SIG-M5 treated with dmso at 0.1 percent for 504 hours (cell line): Measurements from ENCODE around the gene FCN2.

Source experiments
- DNase-seq: peaks from one replicate; lab custom pipeline; 2025; ENCODE audit not compliant: unreplicated experiment; lab: John Stamatoyannopoulos, UW

FCN2 gene

GRCh38 chr9:134868751-134869553 is 11.7 kb upstream of the FCN2 start:
- no peak for DNase-seq

- no peak for DNase-seq
Observed at GRCh38 chr9:134869554-134870300, 10.9 kb upstream of the FCN2 start.

- DNase-seq = no peak
Observed at GRCh38 chr9:134870301-134870694, 10.3 kb upstream of the FCN2 start.

DNA sequence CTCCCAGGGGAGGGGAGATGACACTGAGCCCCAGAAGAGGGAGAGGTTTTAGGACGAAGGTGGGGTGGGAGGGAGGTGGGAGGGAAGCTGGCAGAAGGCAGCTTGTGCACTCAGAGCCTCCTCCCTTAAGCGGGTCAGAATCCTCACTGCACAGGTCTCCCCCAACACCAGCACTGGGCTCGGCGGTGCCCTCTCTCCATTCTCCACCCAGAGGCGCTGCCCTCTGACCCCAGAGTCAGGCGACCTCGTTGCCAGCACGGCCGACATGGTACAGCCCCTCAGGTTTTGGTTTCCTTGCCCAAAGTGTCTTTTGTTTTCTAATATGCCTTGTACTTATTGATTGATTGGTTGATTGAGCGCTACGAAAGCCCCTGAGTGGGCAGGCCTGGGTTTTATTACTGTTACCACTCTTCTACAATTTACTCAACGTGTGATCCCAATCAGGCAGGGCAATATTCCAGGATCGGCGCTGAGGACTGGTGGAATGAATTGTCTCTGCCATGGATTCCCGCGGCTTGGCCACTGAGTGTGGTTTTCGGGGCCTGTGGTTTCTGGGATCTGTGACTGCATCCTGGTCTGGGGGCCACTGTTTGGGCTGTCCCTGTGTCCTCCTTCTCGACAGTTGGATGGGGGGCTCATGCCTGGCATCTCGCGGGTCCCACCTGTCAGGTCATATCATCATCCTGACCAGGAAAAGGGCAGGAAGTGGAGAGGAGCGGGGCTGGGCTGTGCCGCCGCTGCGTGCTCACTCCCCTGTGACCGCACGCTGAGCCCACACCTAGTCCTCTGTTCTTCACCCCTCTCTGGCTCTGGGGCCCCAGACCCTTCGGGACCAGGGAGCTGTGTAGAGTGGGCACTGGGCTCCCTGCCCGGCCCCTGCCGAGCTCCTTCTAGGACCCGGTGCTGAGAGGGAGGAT is 9.6 kb upstream of the FCN2 start:
- DNase-seq = no peak

GRCh38 chr9:134871697-134872340 is 8.8 kb upstream of the FCN2 start:
- no peak for DNase-seq

GRCh38 chr9:134872482-134873231 is 8.0 kb upstream of the FCN2 start:
- DNase-seq = no peak

DNA sequence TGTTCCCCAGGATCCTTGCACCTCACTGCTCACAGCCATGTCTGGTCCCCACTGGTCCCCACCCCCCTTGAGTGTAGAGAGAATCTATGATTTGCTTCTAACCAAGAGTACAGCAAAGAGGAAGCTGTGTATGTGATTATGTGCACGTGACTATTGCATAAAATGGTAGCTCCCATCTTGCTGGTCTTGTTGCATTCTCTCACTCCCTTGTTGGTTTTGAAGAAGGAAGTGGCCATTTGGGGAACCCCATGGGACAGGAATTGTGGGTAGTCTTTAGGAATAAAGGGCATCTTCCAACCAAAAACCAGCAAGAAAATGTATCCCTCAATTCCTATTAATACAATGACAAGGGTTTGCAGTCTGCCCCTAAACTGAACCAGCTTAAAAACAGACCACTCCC is 5.2 kb upstream of the FCN2 start:
- DNase-seq = no peak

- DNase-seq = no peak
Observed at GRCh38 chr9:134877541-134877940, 3.1 kb upstream of the FCN2 start.

- no peak for DNase-seq
Observed at GRCh38 chr9:134879664-134880483, 736 bp upstream of the FCN2 start.

GRCh38 chr9:134881313-134881670 is 682 bp downstream of the FCN2 start:
- DNase-seq = no peak

GRCh38 chr9:134882204-134882785 is 1.7 kb downstream of the FCN2 start:
- DNase-seq = no peak

DNA sequence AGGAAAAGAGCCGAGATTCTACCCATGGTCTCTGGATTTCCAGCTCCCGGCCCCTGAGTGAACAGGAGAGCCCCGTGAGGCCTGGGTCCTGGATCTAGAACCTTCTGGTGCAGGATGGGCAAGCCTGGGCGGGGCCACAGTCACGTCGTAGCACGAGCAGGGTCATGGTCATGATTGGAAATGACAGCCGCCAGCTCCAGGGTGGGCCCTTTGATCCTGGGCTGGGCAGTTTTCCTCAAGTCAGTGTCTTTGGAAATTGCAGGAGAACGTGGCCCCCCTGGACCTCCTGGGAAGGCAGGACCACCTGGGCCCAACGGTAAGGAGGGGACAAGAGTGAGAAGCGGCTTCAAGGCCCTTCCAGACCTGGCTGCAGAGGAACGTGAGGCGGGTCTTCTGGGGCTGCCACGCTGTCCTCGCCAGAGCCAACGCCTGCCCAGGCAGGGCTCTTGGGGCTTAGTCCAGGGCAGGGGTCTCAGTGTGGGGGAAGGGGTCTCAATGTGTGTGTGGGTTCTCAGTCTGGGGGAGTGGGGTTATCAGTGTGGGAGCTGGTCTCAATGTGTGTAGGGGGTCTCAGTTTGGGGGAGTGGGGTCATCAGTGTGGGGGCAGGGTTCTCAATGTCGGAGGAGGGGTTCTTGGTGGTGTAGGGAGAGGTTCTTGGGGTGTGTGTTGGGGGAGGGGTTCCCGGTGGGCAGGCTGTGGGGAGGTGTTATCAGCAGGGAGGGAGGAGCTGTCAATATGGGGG is 2.6 kb downstream of the FCN2 start:
- no peak for DNase-seq

DNA sequence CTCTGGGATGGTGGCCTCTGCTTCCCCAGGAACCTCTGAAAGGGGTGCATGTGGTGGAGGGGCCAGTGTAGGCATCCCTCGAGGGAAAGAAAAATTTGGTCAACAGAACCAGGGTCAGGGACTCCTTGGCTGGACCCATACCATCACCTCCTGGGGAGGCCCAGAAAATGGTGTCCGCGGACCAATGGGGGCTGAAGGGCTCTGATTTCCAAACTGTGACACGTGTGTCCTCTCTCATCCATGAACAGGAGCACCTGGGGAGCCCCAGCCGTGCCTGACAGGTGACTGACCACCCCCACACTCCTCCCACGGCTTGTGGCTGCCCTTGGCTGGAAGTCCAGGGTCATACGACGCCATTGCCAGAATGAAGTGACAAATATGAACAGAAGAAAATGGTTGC is 3.9 kb downstream of the FCN2 start:
- no peak for DNase-seq

- DNase-seq = no peak
Observed at GRCh38 chr9:134885001-134885678, 4.5 kb downstream of the FCN2 start.

GRCh38 chr9:134885679-134886412 is 5.2 kb downstream of the FCN2 start:
- no peak for DNase-seq

DNA sequence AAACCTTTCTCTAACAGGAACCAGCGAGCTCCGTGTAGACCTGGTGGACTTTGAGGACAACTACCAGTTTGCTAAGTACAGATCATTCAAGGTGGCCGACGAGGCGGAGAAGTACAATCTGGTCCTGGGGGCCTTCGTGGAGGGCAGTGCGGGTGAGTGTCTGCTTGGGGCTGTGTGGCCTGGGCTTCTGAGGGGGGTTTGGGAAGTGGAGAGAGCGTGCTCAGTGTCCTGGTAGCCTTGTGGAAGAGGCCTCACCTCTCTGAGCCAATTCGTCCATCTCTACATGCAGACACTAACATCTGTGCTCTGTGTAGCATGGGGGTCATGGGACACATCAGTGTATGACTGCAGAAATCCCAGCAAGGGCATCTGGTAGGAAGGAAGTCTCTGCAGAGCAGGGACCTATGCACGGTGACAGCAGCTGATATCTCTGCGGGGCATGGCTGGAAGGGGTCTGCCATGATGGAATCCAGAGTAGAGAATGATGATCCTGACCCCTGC is 5.9 kb downstream of the FCN2 start:
- no peak for DNase-seq

DNA sequence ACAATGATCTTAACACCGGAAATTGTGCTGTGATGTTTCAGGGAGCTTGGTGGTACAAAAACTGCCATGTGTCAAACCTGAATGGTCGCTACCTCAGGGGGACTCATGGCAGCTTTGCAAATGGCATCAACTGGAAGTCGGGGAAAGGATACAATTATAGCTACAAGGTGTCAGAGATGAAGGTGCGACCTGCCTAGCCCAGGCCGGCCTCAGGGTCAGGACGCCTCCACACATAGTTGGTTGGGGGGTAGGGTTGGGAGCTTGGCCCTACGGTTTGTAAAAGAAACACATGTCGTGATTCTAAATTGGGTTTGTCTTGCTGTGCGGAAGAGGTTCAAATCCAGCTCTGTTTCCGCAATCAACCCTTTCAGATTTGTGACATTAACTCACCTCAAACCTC is 6.6 kb downstream of the FCN2 start:
- no peak for DNase-seq
